GM10266 (cell line): ENCODE data around the gene SLC1A7.

ENCODE experiments used
- DNase-seq: peaks from one replicate; pipeline ENCODE4 v3.0.0; 2012; ENCODE audit errors: extremely low spot score
- TF ChIP-seq, protein P1 (sequence below): IDR thresholded peaks from 2 replicates; pipeline ENCODE4 v1.5.1; 2012; ENCODE audit warnings: mild to moderate bottlenecking, low read depth; ENCODE audit not compliant: control insufficient read depth, insufficient read depth; ENCODE audit errors: missing control alignments

SLC1A7 gene

GRCh38 chr1:53080769-53081168, 61.7 kb downstream of the SLC1A7 start:
- TF ChIP-seq, protein P1, sequence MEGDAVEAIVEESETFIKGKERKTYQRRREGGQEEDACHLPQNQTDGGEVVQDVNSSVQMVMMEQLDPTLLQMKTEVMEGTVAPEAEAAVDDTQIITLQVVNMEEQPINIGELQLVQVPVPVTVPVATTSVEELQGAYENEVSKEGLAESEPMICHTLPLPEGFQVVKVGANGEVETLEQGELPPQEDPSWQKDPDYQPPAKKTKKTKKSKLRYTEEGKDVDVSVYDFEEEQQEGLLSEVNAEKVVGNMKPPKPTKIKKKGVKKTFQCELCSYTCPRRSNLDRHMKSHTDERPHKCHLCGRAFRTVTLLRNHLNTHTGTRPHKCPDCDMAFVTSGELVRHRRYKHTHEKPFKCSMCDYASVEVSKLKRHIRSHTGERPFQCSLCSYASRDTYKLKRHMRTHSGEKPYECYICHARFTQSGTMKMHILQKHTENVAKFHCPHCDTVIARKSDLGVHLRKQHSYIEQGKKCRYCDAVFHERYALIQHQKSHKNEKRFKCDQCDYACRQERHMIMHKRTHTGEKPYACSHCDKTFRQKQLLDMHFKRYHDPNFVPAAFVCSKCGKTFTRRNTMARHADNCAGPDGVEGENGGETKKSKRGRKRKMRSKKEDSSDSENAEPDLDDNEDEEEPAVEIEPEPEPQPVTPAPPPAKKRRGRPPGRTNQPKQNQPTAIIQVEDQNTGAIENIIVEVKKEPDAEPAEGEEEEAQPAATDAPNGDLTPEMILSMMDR = no peak
- DNase-seq = no peak

DNA sequence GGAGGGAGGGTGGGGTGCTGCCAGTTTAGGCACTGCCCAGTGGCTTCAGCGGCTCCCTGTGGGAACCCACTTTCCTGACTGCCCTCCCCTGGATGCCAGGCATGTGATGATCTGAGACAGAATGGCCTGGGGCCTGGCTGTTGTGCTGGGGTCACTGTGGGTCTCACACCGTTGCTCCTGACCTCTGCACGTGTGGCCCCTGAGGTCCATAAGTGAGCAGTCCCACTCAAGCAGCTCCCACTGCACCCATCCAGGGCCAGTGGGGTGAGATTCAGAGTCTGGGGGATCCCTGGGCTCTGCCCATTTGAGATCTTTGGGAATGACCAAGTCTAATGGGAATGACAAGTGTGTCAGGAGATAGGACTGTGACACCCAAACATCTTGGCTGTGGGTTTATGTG, 62.4 kb downstream of the SLC1A7 start:
- no peak for DNase-seq
- TF ChIP-seq, protein P1 = no peak

DNA sequence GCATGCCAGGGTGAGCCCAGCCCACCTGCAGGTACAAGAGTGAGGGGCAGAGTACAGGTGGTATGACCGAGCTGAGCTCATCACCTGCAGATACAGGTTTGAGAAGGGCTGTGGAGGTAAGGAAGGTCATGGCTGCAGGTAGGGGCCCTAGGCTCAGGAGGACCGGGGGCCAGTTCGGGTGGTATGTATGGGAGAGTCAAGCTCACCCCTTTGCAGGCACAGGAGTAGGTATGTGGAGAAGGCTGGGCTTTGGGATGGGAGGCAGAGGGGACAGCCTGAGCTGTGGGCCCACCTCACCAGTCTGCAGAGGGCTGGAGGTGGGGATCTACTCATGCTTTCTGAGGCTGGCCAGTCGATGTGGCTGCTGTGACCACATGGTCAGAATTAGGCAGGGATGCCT, 63.2 kb downstream of the SLC1A7 start:
- TF ChIP-seq, protein P1 = no peak
- no peak for DNase-seq

GRCh38 chr1:53078333-53079101, 63.9 kb downstream of the SLC1A7 start:
- DNase-seq = no peak
- TF ChIP-seq, protein P1 = no peak

- TF ChIP-seq, protein P1 = no peak
- DNase-seq = no peak
These were observed 64.9 kb downstream of the SLC1A7 start for GRCh38 chr1:53077599-53077965.

- DNase-seq = no peak
- TF ChIP-seq, protein P1 = no peak
These were observed 65.5 kb downstream of the SLC1A7 start for GRCh38 chr1:53076721-53077598.

DNA sequence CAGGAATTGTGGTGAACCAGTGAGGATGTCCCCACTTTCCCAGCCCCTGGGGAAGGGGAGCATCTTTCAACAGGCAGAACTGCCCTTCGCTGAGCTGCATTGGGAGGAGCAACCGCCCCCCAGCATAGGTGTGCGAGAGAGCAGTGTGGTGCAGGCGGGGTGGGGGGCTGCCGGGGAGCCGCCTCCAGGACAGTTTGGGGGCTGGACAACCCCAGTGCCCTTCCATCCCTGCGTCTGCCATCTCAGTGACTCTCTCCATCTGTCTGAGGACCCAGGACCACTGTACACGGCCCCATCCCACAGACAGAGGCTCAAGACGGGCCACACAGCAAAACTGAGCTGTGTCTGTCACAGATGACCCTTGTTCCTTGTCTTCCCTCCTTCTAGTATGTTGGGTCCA, 66.3 kb downstream of the SLC1A7 start:
- TF ChIP-seq, protein P1 = no peak

More for the DNA sequence above, 66.3 kb downstream of the SLC1A7 start:
- DNase-seq = no peak
